HCT116 (cell line): Measurements from ENCODE around the gene PRTG. TPM values are rescaled to one million over a fixed set of nuclear protein-coding genes. Genes with fewer than 3 reads are reported as not detected.

Source experiments
- ATAC-seq: fragments of 200-7000 bp; cut with Tn5 transposase; 2 replicates; pipeline ENCODE4 v1.9.1; 2020; ENCODE audit warnings: mild to moderate bottlenecking, moderate library complexity
- BruUV-seq: library from RNA; stranded (reverse); fragments of 400-500 nt; replicated peaks from 2 replicates; lab custom pipeline; 2021; lab: Mats Ljungman, UMichigan
- CTCF ChIA-PET: fragments of 300-600 bp; sonication (Branson Sonifier 250); formaldehyde crosslinking; loops from one replicate; lab custom pipeline; 2021; ENCODE audit warnings: antibody characterized with exemption; lab: Charles Lee
- POLR2A ChIA-PET: fragments of 300-600, 350-600 bp; sonication (Branson Sonifier 250); formaldehyde crosslinking; loops from one replicate; lab custom pipeline; 2021; ENCODE audit warnings: antibody characterized with exemption; lab: Charles Lee
- RAD21 ChIA-PET, 2 experiments: fragments of 300-600 bp; sonication (Branson Sonifier 250); formaldehyde crosslinking; loops; one replicate each; lab custom pipeline; 2023; ENCODE audit warnings: low total read pairs in 2 of 2; ENCODE audit not compliant: uncharacterized antibody in 2 of 2, unreplicated experiment in 2 of 2, low non-redundant PET in 1 of 2; lab: Charles Lee
- DNase-seq: peaks from one replicate; pipeline ENCODE4 v3.0.0-alpha.2; 2010; ENCODE audit warnings: low read depth, low spot score
- H2AFZ ChIP-seq: fragments of 200-600 bp; shearing (Covaris generic), sonication (generic); 2 replicates; pipeline ENCODE4 v1.6.1; 2017; ENCODE audit warnings: low read depth, mixed run types, mixed read lengths, antibody characterized with exemption, low read length; ENCODE audit not compliant: poor library complexity, severe bottlenecking
- H3K27ac ChIP-seq: 2 replicates; pipeline ENCODE4 v1.5.1; 2012; ENCODE audit warnings: low read depth, low read length
- H3K27me3 ChIP-seq: fragments of 200-600 bp; sonication (generic); 2 replicates; pipeline ENCODE4 v1.6.1; 2016; ENCODE audit warnings: mixed run types, low read length, mixed read lengths; ENCODE audit not compliant: insufficient read depth
- H3K36me3 ChIP-seq, 2 experiments: fragments of 200-500 bp in 1 of 2; fragments of 200-600 bp in 1 of 2; sonication (Bioruptor generic) in 1 of 2; sonication (generic) in 1 of 2; 2 replicates each; pipeline versions ENCODE4 v1.5.1 to v1.6.1; 2014 to 2016; ENCODE audit warnings: low read length in 2 of 2, inconsistent platforms in 1 of 2, mixed read lengths in 1 of 2, mixed run types in 1 of 2; ENCODE audit not compliant: insufficient read depth in 2 of 2, control insufficient read depth in 1 of 2
- H3K4me1 ChIP-seq, 2 experiments: fragments of 200-600 bp in 1 of 2; sonication (generic) in 1 of 2; 2 replicates each; pipeline versions ENCODE4 v1.5.1 to v1.6.1; 2012 to 2017; ENCODE audit warnings: low read length in 2 of 2, inconsistent platforms in 1 of 2, mild to moderate bottlenecking in 1 of 2, mixed read lengths in 1 of 2, mixed run types in 1 of 2, moderate library complexity in 1 of 2; ENCODE audit not compliant: insufficient read depth in 2 of 2, control insufficient read depth in 1 of 2
- H3K4me2 ChIP-seq: fragments of 200-600 bp; sonication (generic); 2 replicates; pipeline ENCODE4 v1.6.1; 2017; ENCODE audit warnings: mixed run types, low read length, mixed read lengths
- H3K4me3 ChIP-seq, 2 experiments: fragments of 200-600 bp in 1 of 2; sonication (generic) in 1 of 2; replicated peaks in 1 of 2; 2 replicates each; pipeline ENCODE4 v1.5.1; 2011 to 2016; ENCODE audit warnings: low read length in 2 of 2, control low read depth in 1 of 2, low read depth in 1 of 2, mild to moderate bottlenecking in 1 of 2, mixed read lengths in 1 of 2, mixed run types in 1 of 2
- H3K79me2 ChIP-seq: fragments of 200-600 bp; sonication (generic); 2 replicates; pipeline ENCODE4 v1.6.1; 2017; ENCODE audit warnings: mild to moderate bottlenecking, mixed run types, low read length, moderate library complexity, mixed read lengths; ENCODE audit not compliant: insufficient read depth
- H3K9ac ChIP-seq: fragments of 200-600 bp; sonication (generic); 2 replicates; pipeline ENCODE4 v1.6.1; 2016; ENCODE audit warnings: low read length, mixed read lengths
- H3K9me2 ChIP-seq: fragments of 200-600 bp; sonication (generic), shearing (Covaris generic); 2 replicates; pipeline ENCODE4 v1.6.1; 2017; ENCODE audit warnings: mixed run types, mild to moderate bottlenecking, moderate library complexity; ENCODE audit not compliant: insufficient read depth
- H3K9me3 ChIP-seq, 2 experiments: fragments of 200-500 bp in 1 of 2; fragments of 200-600 bp in 1 of 2; sonication (Bioruptor generic) in 1 of 2; sonication (generic) in 1 of 2; 2 replicates each; pipeline ENCODE4 v1.6.1; 2014 to 2017; ENCODE audit warnings: low read length in 2 of 2, mixed read lengths in 2 of 2, inconsistent platforms in 1 of 2, low read depth in 1 of 2, mild to moderate bottlenecking in 1 of 2, mixed run types in 1 of 2, moderate library complexity in 1 of 2; ENCODE audit not compliant: control insufficient read depth in 1 of 2, insufficient read depth in 1 of 2
- H4K20me1 ChIP-seq: fragments of 200-600 bp; sonication (generic), shearing (Covaris generic); 2 replicates; pipeline ENCODE4 v1.6.1; 2017; ENCODE audit warnings: mixed run types, mild to moderate bottlenecking, moderate library complexity; ENCODE audit not compliant: insufficient read depth
- CBX3 ChIP-seq: IDR thresholded peaks from 2 replicates; pipeline ENCODE4 v1.6.1; 2012; ENCODE audit warnings: low read depth
- POLR2AphosphoS5 ChIP-seq: IDR thresholded peaks from 2 replicates; pipeline ENCODE4 v1.6.1; 2011; ENCODE audit warnings: mild to moderate bottlenecking, low read depth, low read length, moderate library complexity
- TCF7L2 ChIP-seq: IDR thresholded peaks from 2 replicates; pipeline ENCODE4 v1.7.0; 2011; ENCODE audit warnings: borderline replicate concordance, inconsistent platforms; ENCODE audit not compliant: insufficient read depth, insufficient read length; ENCODE audit errors: extremely low read depth
- intact Hi-C: fragments of 100-400 bp; cut with micrococcal nuclease; formaldehyde crosslinking; loops from 2 replicates; pipeline ENCODE4 v1.10.0; 2022
- total RNA-seq: library from RNA; stranded (reverse); gene quantifications from one replicate; pipeline ENCODE4 v1.2.1, GENCODE V29; 2021; ENCODE audit not compliant: unreplicated experiment
- TF ChIP-seq, protein P1 (sequence below): IDR thresholded peaks from 2 replicates; pipeline ENCODE4 v1.6.1; 2012
- TF ChIP-seq, protein P2 (sequence below): IDR thresholded peaks from 2 replicates; pipeline ENCODE4 v1.6.1; 2012

The PRTG gene
- total RNA-seq, 1 experiment from 2014 or later, result not detected

DNA sequence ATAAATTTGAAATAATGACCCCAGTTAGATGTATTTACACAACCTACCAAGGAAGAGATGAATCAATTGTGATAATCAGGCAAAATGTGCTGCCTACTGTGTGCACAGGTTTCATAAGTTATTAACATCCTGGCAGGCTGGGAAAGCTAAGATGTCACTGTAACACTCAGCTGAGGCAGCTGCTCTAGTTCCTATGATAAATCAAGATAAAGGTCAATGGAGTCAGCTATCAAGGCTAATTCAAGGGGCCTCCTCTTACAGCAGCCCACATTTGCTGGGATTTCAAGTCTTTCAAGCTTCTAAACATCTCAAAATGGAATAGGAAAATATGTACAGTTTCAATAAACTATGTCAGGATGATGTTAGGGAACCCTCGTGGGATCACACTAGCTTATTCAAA, 84.1 kb downstream of the PRTG start:
- no peaks in the 10 kb centered on the region for H3K4me1 ChIP-seq
- no peak overlapping the region for H3K9ac ChIP-seq
- H3K79me2 ChIP-seq, result no peaks in the 10 kb centered on the region
- TF ChIP-seq POLR2AphosphoS5 (no peak), CBX3 (no peak), TCF7L2 (no peak)
- TF ChIP-seq, protein P1, sequence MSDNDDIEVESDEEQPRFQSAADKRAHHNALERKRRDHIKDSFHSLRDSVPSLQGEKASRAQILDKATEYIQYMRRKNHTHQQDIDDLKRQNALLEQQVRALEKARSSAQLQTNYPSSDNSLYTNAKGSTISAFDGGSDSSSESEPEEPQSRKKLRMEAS, result no peak
- POLR2A ChIA-PET, result interaction anchor here (1.5 kb wide), 1 partner anchor 9 kb away, joined by 3 read pairs; no protein-coding TSS in a partner anchor
- no peak overlapping the region for H2AFZ ChIP-seq
- ATAC-seq (no peak), DNase-seq (no peak)
- no peak overlapping the region for H3K4me2 ChIP-seq
- RAD21 ChIA-PET, result no interaction called here
- H3K9me2 ChIP-seq, result no peaks in the 10 kb centered on the region
- intact Hi-C loops, result no loop called here
- no peaks in the 10 kb centered on the region for H3K27me3 ChIP-seq
- no peaks in the 10 kb centered on the region for H3K9me3 ChIP-seq
- no peak overlapping the region for H3K4me3 ChIP-seq
- H3K27ac ChIP-seq, result no peak overlapping the region
- no peaks in the 10 kb centered on the region for H3K36me3 ChIP-seq
- no TSS peak for BruUV-seq
- CTCF ChIA-PET, result no interaction called here
- H4K20me1 ChIP-seq, result no peaks in the 10 kb centered on the region

DNA sequence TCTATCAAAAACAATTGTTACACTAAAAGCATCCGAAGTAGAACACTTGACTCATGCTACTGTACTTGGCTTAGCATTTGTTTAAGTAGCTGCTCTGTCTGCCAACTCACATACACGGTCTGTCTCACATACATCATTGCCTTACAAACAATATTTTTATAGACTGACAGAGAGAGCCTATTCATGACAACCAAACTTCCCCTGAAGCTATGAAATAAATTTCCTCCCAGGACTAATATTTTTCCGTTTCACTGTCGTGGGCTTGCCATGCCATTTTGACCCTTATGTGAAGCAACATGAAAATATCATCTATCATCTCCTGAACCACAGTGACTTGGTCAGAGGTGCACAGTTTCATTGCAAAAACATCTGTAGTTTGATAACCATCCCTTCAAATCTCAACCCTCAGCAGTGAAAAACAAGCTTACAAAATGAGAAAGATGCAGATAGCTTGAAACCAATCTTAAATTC, 88.4 kb downstream of the PRTG start:
- ATAC-seq, result no peak
- H3K4me2 ChIP-seq, result no peak overlapping the region
- ChIA-PET RAD21 (no interaction called here), CTCF (no interaction called here), POLR2A (interaction anchor here (0.7 kb wide), 1 partner anchor 246 kb away, joined by 3 read pairs; the partner anchor contains the start of genes CCPG1 and PIERCE2)
- H4K20me1 ChIP-seq, result no peaks in the 10 kb centered on the region
- H3K9me2 ChIP-seq, result no peaks in the 10 kb centered on the region
- TF ChIP-seq, protein P2, sequence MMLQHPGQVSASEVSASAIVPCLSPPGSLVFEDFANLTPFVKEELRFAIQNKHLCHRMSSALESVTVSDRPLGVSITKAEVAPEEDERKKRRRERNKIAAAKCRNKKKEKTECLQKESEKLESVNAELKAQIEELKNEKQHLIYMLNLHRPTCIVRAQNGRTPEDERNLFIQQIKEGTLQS, result no peak
- H3K4me1 ChIP-seq, result no peaks in the 10 kb centered on the region
- H3K9me3 ChIP-seq, result no peaks in the 10 kb centered on the region
- H3K36me3 ChIP-seq, result no peaks in the 10 kb centered on the region
- DNase-seq, result no peak
- no peak overlapping the region for H3K9ac ChIP-seq
- H3K27ac ChIP-seq, result no peak overlapping the region
- H3K27me3 ChIP-seq, result no peaks in the 10 kb centered on the region
- intact Hi-C loops, result no loop called here
- BruUV-seq, result no TSS peak
- H2AFZ ChIP-seq, result no peak overlapping the region
- H3K4me3 ChIP-seq, result no peak overlapping the region
- H3K79me2 ChIP-seq, result no peaks in the 10 kb centered on the region
